ENCODE measurements around the gene TSPAN14.
"Not testable (repeated sequence)": the region's sequence is repeated elsewhere in the genome, so short reads cannot be mapped to it uniquely, and the experiment has no call there.

Gene TSPAN14

GRCh38 chr10:80524190-80524909, 70.2 kb downstream of the TSPAN14 start:
- DNase-seq (ENCODE audit: low read depth in 2 of 2): no peak

DNA sequence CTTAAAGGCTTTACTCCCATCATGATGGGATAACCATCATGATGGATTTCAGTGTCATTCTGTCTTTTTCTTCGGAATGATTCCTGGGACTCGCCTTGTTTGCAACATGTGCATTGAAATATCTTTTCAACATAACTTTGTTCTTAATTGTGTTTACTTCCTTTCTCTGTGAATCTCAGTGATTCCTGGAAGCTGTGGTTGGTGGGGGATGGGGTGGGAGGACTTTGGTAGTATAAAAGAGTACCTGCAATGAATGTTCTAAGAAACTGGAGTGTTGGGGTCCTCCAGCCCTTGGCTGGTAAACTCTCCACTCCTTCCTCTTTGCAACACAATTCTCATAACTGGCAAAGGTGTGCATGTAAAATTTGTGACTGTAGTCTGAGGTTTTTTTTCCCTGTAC, 72.1 kb downstream of the TSPAN14 start:
- no peak for DNase-seq (ENCODE audit: low read depth in 2 of 2)

- DNase-seq (ENCODE audit: low read depth in 2 of 2): no peak
Observed at GRCh38 chr10:80526742-80527141, 72.6 kb downstream of the TSPAN14 start.

GRCh38 chr10:80528185-80528700, 74.1 kb downstream of the TSPAN14 start:
- no peak for DNase-seq (ENCODE audit: low read depth in 2 of 2)

- DNase-seq (ENCODE audit: low read depth in 2 of 2): no peak
Observed at GRCh38 chr10:80528901-80529300, 74.8 kb downstream of the TSPAN14 start.

- DNase-seq (ENCODE audit: low read depth in 2 of 2): no peak
Observed at GRCh38 chr10:80529604-80530003, 75.5 kb downstream of the TSPAN14 start.

DNA sequence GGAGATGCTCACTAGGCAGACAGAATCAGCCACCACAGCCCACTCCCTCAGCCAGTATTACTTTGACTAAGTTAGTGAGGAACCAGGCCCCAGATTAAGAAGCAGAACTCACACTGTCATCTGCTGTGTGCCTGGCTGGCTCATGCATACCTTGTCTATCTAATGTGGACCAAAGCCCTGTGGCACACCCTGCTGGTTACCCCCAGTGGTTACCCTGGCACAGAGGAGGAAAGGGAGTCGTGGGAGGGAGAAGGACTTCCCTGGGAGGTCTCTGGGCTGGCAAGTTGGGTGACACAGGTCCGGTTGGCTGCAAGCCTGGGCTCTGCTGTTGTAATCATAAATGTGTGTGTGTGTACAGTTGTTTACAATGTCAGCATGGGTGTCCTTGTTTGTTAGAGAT, 76.1 kb downstream of the TSPAN14 start:
- peak; percentile 25 to 27 for DNase-seq (ENCODE audit: low read depth in 2 of 2)

DNA sequence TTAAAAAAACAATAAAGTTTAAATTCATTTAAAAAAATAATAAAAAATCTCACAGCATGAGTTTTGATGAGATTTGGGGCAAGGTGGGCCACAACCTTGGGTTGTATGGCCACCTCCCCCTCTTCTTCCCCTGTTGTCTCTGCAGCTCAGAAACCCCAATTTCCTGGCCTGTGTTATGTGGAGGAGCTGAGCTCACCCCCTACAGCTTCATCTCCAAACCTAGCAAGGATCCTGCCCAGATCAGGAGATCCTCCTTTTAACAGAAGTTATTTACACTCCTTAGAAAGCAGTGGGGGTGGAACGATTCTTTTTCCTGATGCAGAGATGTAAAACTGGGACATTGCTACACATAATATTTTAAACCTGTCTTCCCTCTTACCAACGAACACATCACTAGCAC, 76.7 kb downstream of the TSPAN14 start:
- DNase-seq (ENCODE audit: low read depth in 2 of 2): no peak

DNA sequence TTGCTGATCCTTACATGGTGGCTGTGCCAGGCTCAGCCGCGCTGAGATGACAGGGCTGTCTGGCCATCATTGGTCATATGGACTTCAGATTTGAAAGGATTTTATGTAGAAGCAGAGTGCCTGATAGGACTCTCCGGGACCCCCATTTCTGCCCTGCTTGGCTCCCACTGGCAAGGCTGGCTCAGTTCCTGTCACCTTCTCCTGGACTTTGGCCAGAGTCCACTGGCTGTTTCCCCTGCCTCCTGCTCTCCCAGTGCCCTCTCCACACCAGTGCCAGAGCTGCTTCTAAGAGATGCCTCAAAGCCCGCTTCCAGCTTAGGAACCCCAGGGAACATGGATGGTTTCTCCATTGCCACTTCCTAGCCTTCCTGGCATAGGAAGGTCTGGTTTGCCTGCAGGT, 78.5 kb downstream of the TSPAN14 start:
- DNase-seq (ENCODE audit: low read depth in 2 of 2): no peak

DNA sequence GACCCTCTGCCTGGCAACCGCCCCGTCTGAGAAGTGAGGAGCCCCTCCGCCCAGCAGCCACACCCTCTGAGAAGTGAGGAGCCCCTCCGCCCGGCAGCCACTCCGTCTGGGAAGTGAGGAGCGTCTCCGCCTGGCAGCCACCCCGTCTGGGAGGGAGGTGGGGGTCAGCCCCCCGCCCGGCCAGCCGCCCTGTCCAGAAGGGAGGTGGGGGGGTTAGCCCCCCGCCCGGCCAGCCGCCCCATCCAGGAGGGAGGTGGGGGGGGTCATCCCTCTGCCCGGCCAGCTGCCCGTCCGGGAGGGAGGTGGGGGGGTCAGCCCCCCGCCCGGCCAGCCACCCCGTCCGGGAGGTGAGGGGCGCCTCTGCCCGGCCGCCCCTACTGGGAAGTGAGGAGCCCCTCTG, 79.9 kb downstream of the TSPAN14 start:
- not testable (repeated sequence) for DNase-seq (ENCODE audit: low read depth in 2 of 2)

DNA sequence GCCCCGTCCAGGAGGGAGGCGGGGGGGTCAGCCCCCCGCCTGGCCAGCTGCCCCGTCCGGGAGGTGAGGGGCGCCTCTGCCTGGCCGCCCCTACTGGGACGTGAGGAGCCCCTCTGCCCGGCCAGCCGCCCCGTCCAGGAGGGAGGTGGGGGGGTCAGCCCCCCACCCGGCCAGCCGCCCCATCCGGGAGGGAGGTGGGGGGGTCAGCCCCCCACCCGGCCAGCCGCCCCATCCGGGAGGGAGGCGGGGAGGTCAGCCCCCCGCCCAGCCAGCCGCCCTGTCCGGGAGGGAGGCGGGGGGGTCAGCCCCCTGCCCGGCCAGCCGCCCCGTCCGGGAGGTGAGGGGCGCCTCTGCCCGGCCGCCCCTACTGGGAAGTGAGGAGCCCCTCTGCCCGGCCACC, 80.5 kb downstream of the TSPAN14 start:
- DNase-seq (ENCODE audit: low read depth in 2 of 2): not testable (repeated sequence)

DNA sequence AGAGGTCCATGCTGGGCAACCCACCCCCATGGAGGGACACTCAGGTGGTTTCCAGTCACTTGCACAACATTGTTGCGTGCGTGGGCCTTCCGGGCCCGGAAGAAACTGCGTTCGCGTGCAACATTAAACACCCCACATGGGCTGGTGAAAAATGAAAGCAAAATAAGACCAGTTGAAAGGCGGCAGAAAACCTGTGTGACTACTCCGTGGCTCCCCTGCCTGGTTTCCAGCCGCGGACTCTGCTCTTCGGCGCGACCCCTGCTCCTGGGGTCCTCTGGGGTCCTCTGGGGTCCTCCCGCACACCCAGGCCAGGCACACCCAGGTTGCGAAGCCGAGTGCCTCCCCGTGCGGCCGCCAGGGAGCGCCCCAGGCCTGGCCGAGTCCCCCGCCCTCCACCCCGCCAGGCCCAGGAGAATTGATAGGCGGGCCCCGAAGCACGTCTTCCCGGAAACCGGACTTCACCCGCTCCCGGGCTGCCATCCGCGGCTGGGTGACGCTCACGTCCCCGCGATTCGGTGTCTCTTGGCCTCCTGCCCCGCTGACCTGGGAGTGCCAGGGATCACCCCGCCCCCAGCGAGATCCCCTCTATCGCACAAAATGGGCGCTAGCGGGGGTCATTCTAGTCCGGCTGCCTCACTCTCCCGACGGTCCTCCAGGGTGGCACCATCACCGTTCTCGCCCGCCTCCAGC, 81.7 kb downstream of the TSPAN14 start:
- DNase-seq (ENCODE audit: low read depth in 2 of 2): peak; percentile 70 to 71

DNA sequence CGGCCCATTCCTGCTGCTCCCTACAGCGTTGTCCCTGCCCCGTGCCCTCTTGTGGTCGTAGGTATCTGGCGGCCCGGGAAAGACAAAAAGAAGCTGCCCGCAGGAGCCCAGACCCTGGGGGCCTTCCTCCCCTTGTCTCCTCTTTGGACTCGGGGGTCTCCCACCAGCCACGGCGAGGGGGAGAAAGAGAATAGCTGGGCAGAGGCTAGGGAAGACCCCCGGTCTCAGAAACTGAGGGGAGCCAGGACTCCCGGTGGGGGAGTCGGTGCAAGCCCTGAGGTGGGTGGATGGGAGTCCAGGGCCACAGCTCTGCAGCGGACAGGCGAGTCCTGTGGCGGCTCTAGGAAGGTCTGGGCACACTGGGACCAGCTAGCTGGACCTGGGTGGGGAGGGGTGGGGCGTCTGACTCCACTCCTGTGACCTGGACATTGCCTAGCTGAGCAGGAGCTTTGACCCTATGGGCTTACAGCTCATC, 82.3 kb downstream of the TSPAN14 start:
- no peak for DNase-seq (ENCODE audit: low read depth in 2 of 2)

DNA sequence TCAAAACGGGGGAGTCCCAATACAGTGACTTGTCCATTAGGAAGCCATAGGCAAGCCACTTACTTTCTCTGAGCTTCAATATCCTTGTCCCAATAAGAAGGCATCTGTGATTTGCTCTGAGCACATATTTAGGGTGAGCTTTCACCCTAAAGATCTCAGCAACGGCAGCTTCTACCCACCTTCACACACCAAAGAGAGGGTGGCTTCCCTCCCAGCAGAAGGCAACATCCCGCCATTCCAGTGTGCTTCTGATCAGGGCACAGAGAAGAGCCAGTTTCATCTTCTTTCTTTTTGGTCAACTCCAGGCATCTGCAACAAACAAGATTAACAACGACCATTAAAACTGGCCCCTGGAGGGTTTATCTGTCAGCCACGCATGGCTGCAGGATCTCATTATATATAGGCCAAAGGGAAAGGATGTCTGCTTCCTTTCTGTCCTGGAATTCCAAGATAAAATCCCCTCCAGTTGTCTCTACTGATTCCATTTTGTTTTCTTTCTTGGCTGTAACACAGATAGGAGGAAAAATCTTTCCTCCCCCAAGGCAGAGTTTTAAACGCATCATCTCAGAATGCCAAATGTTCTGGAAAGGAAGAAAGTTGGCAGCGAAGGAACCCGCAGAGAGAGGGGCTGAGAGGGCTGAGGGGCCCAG, 83.1 kb downstream of the TSPAN14 start:
- DNase-seq (ENCODE audit: low read depth in 2 of 2): no peak

DNA sequence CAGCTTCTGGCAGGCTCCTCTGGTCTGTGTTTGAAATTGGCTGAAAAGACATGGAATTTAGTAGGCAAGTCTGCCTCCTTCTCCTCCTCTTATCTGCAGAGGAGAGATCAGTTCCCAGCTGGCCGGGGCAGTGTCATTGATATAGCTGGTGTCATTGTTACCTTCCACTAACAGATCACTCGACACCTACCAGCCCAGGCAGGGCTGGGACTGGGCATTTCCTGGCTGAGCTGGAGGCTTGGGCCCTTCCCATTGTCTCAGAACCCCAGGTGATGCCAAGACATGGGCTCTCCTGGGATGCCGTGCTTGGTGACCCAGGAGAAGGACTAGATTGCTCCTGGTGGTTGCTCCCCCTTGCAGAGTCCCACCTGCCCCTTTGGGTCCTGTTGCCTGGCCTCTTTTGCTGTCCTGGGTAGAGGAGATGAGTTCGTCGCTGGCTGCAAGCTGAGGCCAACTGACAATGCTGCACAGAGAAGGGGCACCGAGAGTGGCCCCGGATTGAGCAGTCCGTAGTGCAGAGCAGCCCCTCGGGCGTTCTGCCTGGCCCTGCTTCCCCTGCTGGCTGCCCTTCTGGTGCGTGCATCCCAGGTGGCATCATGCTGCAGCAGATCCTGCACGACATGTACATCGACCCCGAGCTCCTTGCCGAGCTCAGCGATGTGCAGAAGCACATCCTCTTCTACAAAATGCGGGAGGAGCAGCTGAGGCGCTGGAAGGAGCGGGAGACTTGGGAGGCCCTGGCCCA, 83.8 kb downstream of the TSPAN14 start, which contains the start of gene SH2D4B:
Gene SH2D4B, plus strand, starts transcription at position 167 of the 745 bp plus-strand sequence. Its CDS starts 430 bp downstream, at position 597.
- no peak for DNase-seq (ENCODE audit: low read depth in 2 of 2)

GRCh38 chr10:80538481-80539185, 84.5 kb downstream of the TSPAN14 start:
- DNase-seq (ENCODE audit: low read depth in 2 of 2): no peak

GRCh38 chr10:80539421-80540031, 85.4 kb downstream of the TSPAN14 start:
- DNase-seq (ENCODE audit: low read depth in 2 of 2): no peak

DNA sequence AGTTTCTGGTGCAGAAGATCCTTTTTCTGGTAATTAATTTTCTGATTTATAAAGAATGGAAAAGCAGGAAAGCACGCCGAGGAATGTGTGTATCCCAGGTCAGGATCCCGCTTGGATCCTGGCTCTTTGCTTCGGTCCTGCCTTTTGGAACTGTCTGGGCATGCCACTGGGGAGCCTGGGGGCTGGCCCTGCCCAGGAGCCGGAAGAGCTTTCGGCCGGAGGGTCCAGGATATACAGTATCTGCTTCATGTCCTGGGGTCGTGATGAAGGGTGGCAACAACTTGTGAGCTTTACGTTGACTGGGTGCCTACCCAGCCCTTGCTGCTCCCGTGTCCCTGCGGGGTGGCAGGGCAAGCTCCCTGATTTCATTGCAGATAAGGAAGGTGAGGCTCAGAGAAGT, 86.0 kb downstream of the TSPAN14 start:
- DNase-seq (ENCODE audit: low read depth in 2 of 2): no peak

- no peak for DNase-seq (ENCODE audit: low read depth in 2 of 2)
Observed at GRCh38 chr10:80540618-80540980, 86.5 kb downstream of the TSPAN14 start.

- DNase-seq (ENCODE audit: low read depth in 2 of 2): no peak
Observed at GRCh38 chr10:80540981-80541750, 87.1 kb downstream of the TSPAN14 start.

Data from stimulated activated CD8-positive, alpha-beta memory T cell treated with anti-CD3 and anti-CD28 coated beads, Interleukin-15, amount 100 ng/mL, for 48 hours (primary cell).